Measurements from ENCODE around the gene ARL1. TPM values are rescaled to one million over a fixed set of nuclear protein-coding genes. Genes with fewer than 3 reads are reported as not detected.

ARL1 gene
- total RNA-seq, 1 donor from 2014 or later, result 49.8 TPM

- no peak for DNase-seq (ENCODE audit: low read depth)
- H3K4me3 ChIP-seq (ENCODE audit: low read depth, low read length), result no peak overlapping the region
- no peak for TF ChIP-seq CTCF (conservative IDR thresholded peaks at IDR 0.05; ENCODE audit: low read depth, low read length)
These were observed 35.1 kb downstream of the ARL1 start for GRCh38 chr12:101372431-101372830.

GRCh38 chr12:101368016-101368415, 39.6 kb downstream of the ARL1 start:
- no peak for TF ChIP-seq CTCF (conservative IDR thresholded peaks at IDR 0.05; ENCODE audit: low read depth, low read length)
- DNase-seq (ENCODE audit: low read depth), result no peak
- no peak overlapping the region for H3K4me3 ChIP-seq (ENCODE audit: low read depth, low read length)

GRCh38 chr12:101361455-101361854, 46.1 kb downstream of the ARL1 start:
- no peak overlapping the region for H3K4me3 ChIP-seq (ENCODE audit: low read depth, low read length)
- TF ChIP-seq CTCF (conservative IDR thresholded peaks at IDR 0.05; ENCODE audit: low read depth, low read length), result no peak
- no peak for DNase-seq (ENCODE audit: low read depth)

GRCh38 chr12:101356794-101357193, 50.8 kb downstream of the ARL1 start:
- no peak for TF ChIP-seq CTCF (conservative IDR thresholded peaks at IDR 0.05; ENCODE audit: low read depth, low read length)
- no peak for DNase-seq (ENCODE audit: low read depth)
- no peak overlapping the region for H3K4me3 ChIP-seq (ENCODE audit: low read depth, low read length)

GRCh38 chr12:101351682-101352081, 55.9 kb downstream of the ARL1 start:
- DNase-seq (ENCODE audit: low read depth), result no peak
- TF ChIP-seq CTCF (conservative IDR thresholded peaks at IDR 0.05; ENCODE audit: low read depth, low read length), result no peak
- H3K4me3 ChIP-seq (ENCODE audit: low read depth, low read length), result no peak overlapping the region

GRCh38 chr12:101343893-101344292, 63.7 kb downstream of the ARL1 start:
- H3K4me3 ChIP-seq (ENCODE audit: low read depth, low read length), result no peak overlapping the region
- no peak for TF ChIP-seq CTCF (conservative IDR thresholded peaks at IDR 0.05; ENCODE audit: low read depth, low read length)
- no peak for DNase-seq (ENCODE audit: low read depth)

Other genes starting within 250 kb of the ARL1 start
- gene SLC5A8, start 197.5 kb downstream of the ARL1 start, total RNA-seq, result not detected in 2 replicates
- 15.6 and 22.3 TPM in 2 replicates for gene UTP20, start 127.7 kb downstream of the ARL1 start, total RNA-seq
- gene SPIC, start 67.6 kb upstream of the ARL1 start, total RNA-seq, result not detected in 2 replicates
- not detected in 2 replicates for gene MYBPC1, start 187.2 kb upstream of the ARL1 start, total RNA-seq